Activated CD8-positive, alpha-beta T cell treated with anti-CD3 and anti-CD28 coated beads for 36 hours (primary cell): Measurements from ENCODE around the gene DENND5B. TPM values are rescaled to one million over a fixed set of nuclear protein-coding genes. Genes with fewer than 3 reads are reported as not detected.

Source experiments
- ATAC-seq: fragments of 200-7000 bp; cut with Tn5 transposase; one replicate; pipeline ENCODE4 v1.10.0; 2021; ENCODE audit warnings: mild to moderate bottlenecking, moderate library complexity
- CTCF ChIA-PET: fragments of 350-600 bp; sonication (Branson Sonifier 250); formaldehyde crosslinking; loops from one replicate; lab custom pipeline; 2021; ENCODE audit warnings: antibody characterized with exemption; lab: Charles Lee
- POLR2A ChIA-PET: fragments of 350-600 bp; sonication (Branson Sonifier 250); formaldehyde crosslinking; loops from one replicate; lab custom pipeline; 2021; ENCODE audit warnings: antibody characterized with exemption; lab: Charles Lee
- DNase-seq: peaks from one replicate; pipeline ENCODE4 v3.0.0-alpha.2; 2020
- H3K27ac Mint-ChIP-seq: one replicate; pipeline ENCODE4 v1.8.0; 2021; ENCODE audit warnings: mild to moderate bottlenecking, mixed read lengths
- H3K27me3 Mint-ChIP-seq: one replicate; pipeline ENCODE4 v1.8.0; 2021; ENCODE audit warnings: mixed read lengths
- H3K36me3 Mint-ChIP-seq: one replicate; pipeline ENCODE4 v1.8.0; 2021; ENCODE audit warnings: low read depth, mixed read lengths
- H3K4me1 Mint-ChIP-seq: one replicate; pipeline ENCODE4 v1.8.0; 2021; ENCODE audit warnings: low read depth, mixed read lengths
- H3K4me3 Mint-ChIP-seq: one replicate; pipeline ENCODE4 v1.8.0; 2021; ENCODE audit warnings: mild to moderate bottlenecking, moderate library complexity, mixed read lengths
- H3K9me3 Mint-ChIP-seq: one replicate; pipeline ENCODE4 v1.8.0; 2021; ENCODE audit warnings: mixed read lengths
- CTCF ChIP-seq: fragments of 200-600 bp; IDR thresholded peaks from one replicate; pipeline ENCODE4 v1.8.0; 2022; ENCODE audit warnings: antibody characterized with exemption, mild to moderate bottlenecking
- intact Hi-C: fragments of 100-400 bp; cut with micrococcal nuclease; formaldehyde crosslinking; loops from one replicate; pipeline ENCODE4 v1.10.0; 2022
- total RNA-seq, 2 experiments: library from RNA; stranded (reverse); gene quantifications; one replicate each; pipeline ENCODE4 v1.2.3, GENCODE V29; 2021

Gene DENND5B
- total RNA-seq, 2 experiments from 2014 or later, result 0.31 to 0.43 TPM

- CTCF ChIA-PET, result no interaction called here
- ATAC-seq (no peak), DNase-seq (no peak)
- intact Hi-C loops, result no loop called here
- no peak overlapping the region for H3K27ac Mint-ChIP-seq
- peaks cover 5% of the 10 kb centered on the region for H3K27me3 Mint-ChIP-seq
- no peaks in the 10 kb centered on the region for H3K9me3 Mint-ChIP-seq
- H3K36me3 Mint-ChIP-seq, result no peaks in the 10 kb centered on the region
- H3K4me1 Mint-ChIP-seq, result no peaks in the 10 kb centered on the region
- TF ChIP-seq CTCF, result no peak
- POLR2A ChIA-PET, result no interaction called here
- no peak overlapping the region for H3K4me3 Mint-ChIP-seq
Measured at GRCh38 chr12:31526158-31526546, 64.8 kb downstream of the DENND5B start.

- intact Hi-C loops, result no loop called here
- H3K27me3 Mint-ChIP-seq, result peaks cover 5% of the 10 kb centered on the region
Measured at GRCh38 chr12:31525496-31526157, 65.3 kb downstream of the DENND5B start.

GRCh38 chr12:31524791-31525495, 66.0 kb downstream of the DENND5B start:
- Mint-ChIP-seq H3K4me1 (no peaks in the 10 kb centered on the region), H3K9me3 (no peaks in the 10 kb centered on the region), H3K36me3 (no peaks in the 10 kb centered on the region), H3K4me3 (no peak overlapping the region), H3K27ac (no peak overlapping the region), H3K27me3 (peaks cover 5% of the 10 kb centered on the region)
- POLR2A ChIA-PET, result no interaction called here
- DNase-seq (no peak), ATAC-seq (no peak)
- CTCF ChIA-PET, result no interaction called here
- no peak for TF ChIP-seq CTCF
- intact Hi-C loops, result no loop called here

More at GRCh38 chr12:31525496-31526157, 65.3 kb downstream of the DENND5B start:
- ATAC-seq (no peak), DNase-seq (no peak)
- Mint-ChIP-seq H3K36me3 (no peaks in the 10 kb centered on the region), H3K9me3 (no peaks in the 10 kb centered on the region), H3K4me1 (no peaks in the 10 kb centered on the region), H3K4me3 (no peak overlapping the region), H3K27ac (no peak overlapping the region)
- TF ChIP-seq CTCF, result no peak
- ChIA-PET CTCF (no interaction called here), POLR2A (no interaction called here)

- Mint-ChIP-seq H3K27me3 (peaks cover 5% of the 10 kb centered on the region), H3K27ac (no peak overlapping the region), H3K4me1 (no peaks in the 10 kb centered on the region), H3K9me3 (no peaks in the 10 kb centered on the region), H3K4me3 (no peak overlapping the region), H3K36me3 (no peaks in the 10 kb centered on the region)
- intact Hi-C loops, result no loop called here
- DNase-seq (no peak), ATAC-seq (no peak)
- ChIA-PET POLR2A (no interaction called here), CTCF (no interaction called here)
- no peak for TF ChIP-seq CTCF
Measured at GRCh38 chr12:31523306-31523705, 67.6 kb downstream of the DENND5B start.

GRCh38 chr12:31522607-31523006, 68.3 kb downstream of the DENND5B start:
- Mint-ChIP-seq H3K27me3 (peaks cover 5% of the 10 kb centered on the region), H3K27ac (no peak overlapping the region), H3K4me1 (no peaks in the 10 kb centered on the region), H3K36me3 (no peaks in the 10 kb centered on the region), H3K4me3 (no peak overlapping the region), H3K9me3 (no peaks in the 10 kb centered on the region)
- CTCF ChIA-PET, result no interaction called here
- ATAC-seq (no peak), DNase-seq (no peak)
- POLR2A ChIA-PET, result no interaction called here
- no peak for TF ChIP-seq CTCF
- intact Hi-C loops, result no loop called here
